H9 (cell line): Measurements from ENCODE around the gene RNF125. TPM values are rescaled to one million over a fixed set of nuclear protein-coding genes. Genes with fewer than 3 reads are reported as not detected.

Source experiments
- DNase-seq: peaks from one replicate; pipeline ENCODE4 v3.0.0-alpha.2; 2017
- H2AFZ ChIP-seq: one replicate; pipeline ENCODE4 v1.6.1; 2013; ENCODE audit warnings: mild to moderate bottlenecking, low read length, control low read depth, moderate library complexity
- H2AK5ac ChIP-seq: 2 replicates; pipeline ENCODE4 v1.6.1; 2013; ENCODE audit warnings: low read length, control low read depth, mixed read lengths; ENCODE audit not compliant: insufficient read length
- H2BK120ac ChIP-seq: one replicate; pipeline ENCODE4 v1.6.1; 2013; ENCODE audit warnings: low read depth, mild to moderate bottlenecking, low read length, control low read depth, inconsistent platforms; ENCODE audit not compliant: poor library complexity, severe bottlenecking
- H2BK12ac ChIP-seq: 2 replicates; pipeline ENCODE4 v1.6.1; 2013; ENCODE audit warnings: low read length, control low read depth, mixed read lengths, low read depth; ENCODE audit not compliant: insufficient read length
- H2BK15ac ChIP-seq: 2 replicates; pipeline ENCODE4 v1.6.1; 2013; ENCODE audit warnings: low read depth, low read length, control low read depth
- H2BK20ac ChIP-seq: one replicate; pipeline ENCODE4 v1.6.1; 2013; ENCODE audit warnings: low read depth, mild to moderate bottlenecking, low read length, control low read depth, inconsistent platforms; ENCODE audit not compliant: poor library complexity, severe bottlenecking
- H2BK5ac ChIP-seq: 2 replicates; pipeline ENCODE4 v1.6.1; 2013; ENCODE audit warnings: low read length, control low read depth, mixed read lengths; ENCODE audit not compliant: insufficient read length
- H3K14ac ChIP-seq: 2 replicates; pipeline ENCODE4 v1.6.1; 2013; ENCODE audit warnings: low read length, control low read depth; ENCODE audit not compliant: insufficient read depth
- H3K18ac ChIP-seq: 2 replicates; pipeline ENCODE4 v1.6.1; 2013; ENCODE audit warnings: low read depth, mild to moderate bottlenecking, mixed read lengths, low read length, control low read depth; ENCODE audit not compliant: insufficient read length
- H3K23ac ChIP-seq: 2 replicates; pipeline ENCODE4 v1.6.1; 2013; ENCODE audit warnings: low read length, control low read depth, mixed read lengths, low read depth; ENCODE audit not compliant: insufficient read length
- H3K23me2 ChIP-seq: 2 replicates; pipeline ENCODE4 v1.6.1; 2013; ENCODE audit warnings: low read depth, mild to moderate bottlenecking, mixed read lengths, low read length, control low read depth; ENCODE audit not compliant: insufficient read length, poor library complexity, severe bottlenecking
- H3K27ac ChIP-seq: 2 replicates; pipeline ENCODE4 v1.5.1; 2013; ENCODE audit warnings: low read length, control low read depth, mixed read lengths, low read depth; ENCODE audit not compliant: insufficient read length
- H3K27me3 ChIP-seq: 2 replicates; pipeline ENCODE4 v1.6.1; 2013; ENCODE audit warnings: low read length, control low read depth, inconsistent platforms; ENCODE audit not compliant: insufficient read depth
- H3K4ac ChIP-seq: 2 replicates; pipeline ENCODE4 v1.6.1; 2013; ENCODE audit warnings: low read depth, mild to moderate bottlenecking, control low read depth, inconsistent platforms, low read length, moderate library complexity
- H3K4me1 ChIP-seq: 2 replicates; pipeline ENCODE4 v1.6.1; 2013; ENCODE audit warnings: low read length, control low read depth, inconsistent platforms; ENCODE audit not compliant: insufficient read depth
- H3K4me2 ChIP-seq: 2 replicates; pipeline ENCODE4 v1.6.1; 2013; ENCODE audit warnings: low read length, control low read depth, mixed read lengths; ENCODE audit not compliant: insufficient read length, insufficient read depth
- H3K56ac ChIP-seq: 2 replicates; pipeline ENCODE4 v1.6.1; 2013; ENCODE audit warnings: low read depth, mild to moderate bottlenecking, mixed read lengths, low read length, control low read depth; ENCODE audit not compliant: insufficient read length
- H3K79me1 ChIP-seq: 2 replicates; pipeline ENCODE4 v1.6.1; 2013; ENCODE audit warnings: low read depth, mild to moderate bottlenecking, moderate library complexity, low read length, control low read depth, inconsistent platforms; ENCODE audit not compliant: insufficient read depth, poor library complexity, severe bottlenecking
- H3K79me2 ChIP-seq: 2 replicates; pipeline ENCODE4 v1.6.1; 2013; ENCODE audit warnings: low read length, control low read depth, inconsistent platforms; ENCODE audit not compliant: insufficient read depth
- H3K9ac ChIP-seq: 2 replicates; pipeline ENCODE4 v1.6.1; 2013; ENCODE audit warnings: low read length, control low read depth, mixed read lengths; ENCODE audit not compliant: insufficient read length; ENCODE audit errors: extremely low read depth
- H3K9me3 ChIP-seq: one replicate; pipeline ENCODE4 v1.6.1; 2013; ENCODE audit warnings: low read depth, low read length, inconsistent platforms; ENCODE audit not compliant: control insufficient read depth
- H3T11ph ChIP-seq: one replicate; pipeline ENCODE4 v1.6.1; 2013; ENCODE audit warnings: mild to moderate bottlenecking, low read length, control low read depth, inconsistent platforms
- H4K20me1 ChIP-seq: one replicate; pipeline ENCODE4 v1.6.1; 2013; ENCODE audit not compliant: control insufficient read depth, insufficient read length, insufficient read depth
- H4K5ac ChIP-seq: 2 replicates; pipeline ENCODE4 v1.6.1; 2013; ENCODE audit warnings: low read depth, mild to moderate bottlenecking, mixed read lengths, low read length, control low read depth; ENCODE audit not compliant: insufficient read length
- H4K8ac ChIP-seq: replicated peaks from 2 replicates; pipeline ENCODE4 v1.6.1; 2013; ENCODE audit warnings: low read length, control low read depth, mixed read lengths, low read depth; ENCODE audit not compliant: insufficient read length
- H4K91ac ChIP-seq: 2 replicates; pipeline ENCODE4 v1.6.1; 2013; ENCODE audit warnings: low read depth, mild to moderate bottlenecking, moderate library complexity, mixed read lengths, low read length, control low read depth; ENCODE audit not compliant: insufficient read length
- H3K27ac Mint-ChIP-seq, 3 experiments: 2 replicates in 2 of 3; 3 replicates in 1 of 3; pipeline ENCODE4 v1.8.0; 2020 to 2021; ENCODE audit warnings: mixed read lengths in 3 of 3, mild to moderate bottlenecking in 1 of 3, moderate library complexity in 1 of 3
- H3K27me3 Mint-ChIP-seq: 2 replicates; pipeline ENCODE4 v1.8.0; 2021; ENCODE audit warnings: low read depth, mild to moderate bottlenecking, moderate library complexity, mixed read lengths
- H3K36me3 Mint-ChIP-seq, 3 experiments: 2 replicates in 2 of 3; 3 replicates in 1 of 3; pipeline ENCODE4 v1.8.0; 2020 to 2021; ENCODE audit warnings: low read depth in 3 of 3, mixed read lengths in 3 of 3; ENCODE audit not compliant: insufficient read depth in 1 of 3
- H3K4me1 Mint-ChIP-seq, 2 experiments: 2 replicates each; pipeline ENCODE4 v1.8.0; 2020; ENCODE audit warnings: mixed read lengths in 2 of 2
- H3K4me3 Mint-ChIP-seq, 2 experiments: 2 replicates in 1 of 2; 3 replicates in 1 of 2; pipeline ENCODE4 v1.8.0; 2020 to 2021; ENCODE audit warnings: mild to moderate bottlenecking in 2 of 2, mixed read lengths in 2 of 2, moderate library complexity in 1 of 2
- H3K9me3 Mint-ChIP-seq, 2 experiments: 2 replicates in 1 of 2; 3 replicates in 1 of 2; pipeline ENCODE4 v1.8.0; 2020; ENCODE audit warnings: mild to moderate bottlenecking in 2 of 2, mixed read lengths in 2 of 2, moderate library complexity in 1 of 2
- WGBS: extraction: QIAGEN DNeasy Blood & Tissue Kit; methylation state at CpG from one replicate; pipeline ENCODE4 v1.1.7; 2013; ENCODE audit warnings: missing lambda C conversion rate, low lambda C conversion rate, mixed read lengths; ENCODE audit not compliant: insufficient read length; ENCODE audit errors: extremely low coverage; 5-methylcytosine and 5-hydroxymethylcytosine counted together
- total RNA-seq: library from RNA; stranded (reverse); gene quantifications from 2 replicates; pipeline ENCODE4 v1.2.1, GENCODE V29; 2021
- TF ChIP-seq, protein P1 (sequence below): fragments of 200-600 bp; sonication (generic); conservative IDR thresholded peaks from 3 replicates; pipeline ENCODE4 v1.8.0; 2021; ENCODE audit warnings: antibody characterized with exemption, mild to moderate bottlenecking

The RNF125 gene
- total RNA-seq, 1 experiment from 2014 or later: 8.3 TPM

DNA sequence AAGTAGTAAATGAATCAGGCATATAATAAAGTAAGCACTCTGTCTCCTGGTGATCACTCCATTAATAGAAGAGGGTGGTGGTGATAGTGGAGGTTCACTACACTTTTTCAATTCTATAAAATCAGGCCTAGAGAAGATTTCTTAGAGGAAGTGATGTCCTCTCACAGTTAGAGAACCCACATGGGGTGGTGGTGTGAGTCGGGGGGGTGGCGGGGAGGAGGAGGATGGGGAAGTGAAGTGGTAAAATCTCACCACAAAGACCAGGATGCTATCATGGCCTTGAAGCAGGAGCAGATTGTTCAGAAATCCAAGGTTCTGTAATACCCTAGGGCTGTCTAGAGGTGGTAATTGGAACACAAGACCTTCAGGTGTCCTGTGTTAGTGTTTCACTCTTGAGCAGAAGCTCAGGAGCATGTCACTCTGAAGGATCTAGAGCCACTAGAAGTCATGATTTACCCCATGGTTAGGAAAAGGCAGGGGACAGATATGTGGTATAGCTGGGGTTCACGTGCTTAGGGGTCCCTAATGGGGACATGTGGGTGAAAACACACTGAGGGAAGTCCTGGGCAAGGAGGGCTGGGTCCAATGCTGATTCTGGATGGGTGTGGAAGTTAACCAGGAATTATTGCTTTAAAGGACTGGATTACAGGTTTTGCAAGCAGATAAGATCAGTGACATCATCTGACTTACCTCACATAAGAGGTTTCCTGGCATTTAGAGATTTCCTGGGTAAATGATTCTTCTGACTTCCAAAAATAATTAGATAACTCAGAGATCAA, 31.0 kb downstream of the RNF125 start:
- Histone ChIP-seq H3K9me3 (no peaks in the 10 kb centered on the region), H3K14ac (no peak overlapping the region), H3K4ac (no peak overlapping the region), H2BK12ac (no peak overlapping the region), H3K23me2 (no peaks in the 10 kb centered on the region), H2AFZ (no peak overlapping the region), H4K5ac (no peak overlapping the region), H4K91ac (no peak overlapping the region), H3K4me1 (no peaks in the 10 kb centered on the region), H4K8ac (no peak overlapping the region), H3K4me2 (no peak overlapping the region), H3K56ac (no peak overlapping the region), H3K79me2 (no peaks in the 10 kb centered on the region), H3K27ac (no peak overlapping the region), H2BK5ac (no peak overlapping the region), H4K20me1 (no peaks in the 10 kb centered on the region), H3K18ac (no peak overlapping the region), H3T11ph (no peak overlapping the region), H3K27me3 (no peaks in the 10 kb centered on the region), H2BK20ac (no peak overlapping the region), H3K9ac (no peak overlapping the region), H3K79me1 (no peaks in the 10 kb centered on the region), H3K23ac (no peak overlapping the region), H2BK15ac (no peak overlapping the region), H2AK5ac (no peak overlapping the region), H2BK120ac (no peak overlapping the region)
- H3K9me3 Mint-ChIP-seq: peaks cover 0 to 2% of the 10 kb centered on the region in 2 experiments; a peak in 2 of 5 replicates
- no peaks in the 10 kb centered on the region for H3K27me3 Mint-ChIP-seq
- DNase-seq: no peak
- H3K36me3 Mint-ChIP-seq: peaks cover 10 to 18% (median 17%) of the 10 kb centered on the region in 3 experiments; a peak in 6 of 7 replicates
- H3K27ac Mint-ChIP-seq: peak overlapping the region in 1 of 3 experiments; percentile 6; a peak in 1 of 7 replicates
- TF ChIP-seq, protein P1, sequence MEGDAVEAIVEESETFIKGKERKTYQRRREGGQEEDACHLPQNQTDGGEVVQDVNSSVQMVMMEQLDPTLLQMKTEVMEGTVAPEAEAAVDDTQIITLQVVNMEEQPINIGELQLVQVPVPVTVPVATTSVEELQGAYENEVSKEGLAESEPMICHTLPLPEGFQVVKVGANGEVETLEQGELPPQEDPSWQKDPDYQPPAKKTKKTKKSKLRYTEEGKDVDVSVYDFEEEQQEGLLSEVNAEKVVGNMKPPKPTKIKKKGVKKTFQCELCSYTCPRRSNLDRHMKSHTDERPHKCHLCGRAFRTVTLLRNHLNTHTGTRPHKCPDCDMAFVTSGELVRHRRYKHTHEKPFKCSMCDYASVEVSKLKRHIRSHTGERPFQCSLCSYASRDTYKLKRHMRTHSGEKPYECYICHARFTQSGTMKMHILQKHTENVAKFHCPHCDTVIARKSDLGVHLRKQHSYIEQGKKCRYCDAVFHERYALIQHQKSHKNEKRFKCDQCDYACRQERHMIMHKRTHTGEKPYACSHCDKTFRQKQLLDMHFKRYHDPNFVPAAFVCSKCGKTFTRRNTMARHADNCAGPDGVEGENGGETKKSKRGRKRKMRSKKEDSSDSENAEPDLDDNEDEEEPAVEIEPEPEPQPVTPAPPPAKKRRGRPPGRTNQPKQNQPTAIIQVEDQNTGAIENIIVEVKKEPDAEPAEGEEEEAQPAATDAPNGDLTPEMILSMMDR: no peak
- no peak overlapping the region for H3K4me3 Mint-ChIP-seq
- WGBS: no CpG with 5 or more reads among the region's 3 CpGs
- H3K4me1 Mint-ChIP-seq: peaks cover 3 to 4% of the 10 kb centered on the region in 2 experiments
